Astrocyte (in vitro differentiated cells and primary cell): Measurements from ENCODE around the gene BPI.
A peak's percentile ranks its signal among the peaks of the same experiment; 100 is the strongest.

ENCODE experiments used
- CTCF ChIP-seq: IDR thresholded peaks from 2 replicates; pipeline ENCODE4 v1.5.1; 2011; ENCODE audit warnings: low read depth, mild to moderate bottlenecking, inconsistent platforms, low read length, moderate library complexity; ENCODE audit not compliant: insufficient read depth
- EZH2 ChIP-seq: IDR thresholded peaks from 2 replicates; pipeline ENCODE4 v1.6.1; 2012; ENCODE audit warnings: mild to moderate bottlenecking, low read length, inconsistent platforms; ENCODE audit not compliant: insufficient read depth

- peak; percentile 18 for TF ChIP-seq CTCF
- TF ChIP-seq EZH2: no peak
Observed at GRCh38 chr20:38304845-38305447, 990 bp downstream of the BPI start.
